ENCODE results near the gene SPAG8.

The SPAG8 gene

DNA sequence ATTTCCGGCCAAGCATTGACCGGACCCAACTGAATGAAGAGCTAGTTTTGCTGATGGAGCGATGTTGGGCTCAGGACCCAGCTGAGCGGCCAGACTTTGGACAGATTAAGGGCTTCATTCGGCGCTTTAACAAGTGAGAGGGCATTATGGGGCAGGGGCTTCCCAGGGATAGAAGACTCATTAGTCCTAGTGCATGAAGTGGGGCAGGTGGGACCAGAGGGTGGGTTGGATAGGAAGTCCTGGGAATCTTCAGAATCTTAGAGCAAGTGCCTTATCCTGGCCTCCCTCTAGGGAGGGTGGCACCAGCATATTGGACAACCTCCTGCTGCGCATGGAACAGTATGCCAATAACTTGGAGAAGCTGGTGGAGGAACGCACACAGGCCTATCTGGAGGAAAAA, 6.0 kb downstream of the SPAG8 start:
- DNase-seq = no peak

DNA sequence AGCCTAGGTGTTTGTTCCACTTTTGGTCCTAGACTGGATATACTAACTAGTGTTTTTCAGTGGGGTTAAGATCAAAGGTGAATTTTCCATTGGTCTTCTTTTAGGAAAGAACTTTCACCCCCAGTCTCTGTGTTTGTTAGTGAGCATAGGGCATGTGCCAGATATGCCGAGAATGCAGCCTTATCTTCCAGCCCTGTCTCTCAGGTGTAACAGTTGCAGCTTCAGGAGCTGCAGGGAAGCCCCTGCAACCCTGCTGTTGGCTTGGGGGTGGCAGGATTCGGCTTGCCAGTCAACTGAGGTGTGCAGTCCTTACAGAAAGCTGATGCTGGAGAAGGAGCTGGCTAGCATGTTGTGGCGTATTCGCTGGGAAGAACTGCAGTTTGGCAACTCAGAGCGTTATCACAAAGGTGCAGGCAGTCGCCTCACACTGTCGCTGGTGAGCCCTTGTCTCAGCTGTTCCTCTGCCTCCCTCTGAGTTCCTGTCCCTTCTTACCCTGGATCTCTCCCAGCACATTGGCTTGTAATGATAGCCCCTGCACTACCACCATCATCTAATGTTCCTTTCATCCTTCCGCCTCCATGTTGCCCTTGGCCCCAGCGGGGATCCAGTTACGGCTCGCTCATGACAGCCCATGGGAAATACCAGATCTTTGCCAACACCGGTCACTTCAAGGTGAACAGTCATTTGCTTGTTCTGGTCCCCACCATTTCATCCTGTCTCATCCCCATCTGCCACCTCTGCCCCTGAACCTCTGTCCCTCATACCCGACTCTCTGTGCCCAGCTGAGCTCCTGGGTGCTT, 10.5 kb downstream of the SPAG8 start:
- no peak for DNase-seq

DNA sequence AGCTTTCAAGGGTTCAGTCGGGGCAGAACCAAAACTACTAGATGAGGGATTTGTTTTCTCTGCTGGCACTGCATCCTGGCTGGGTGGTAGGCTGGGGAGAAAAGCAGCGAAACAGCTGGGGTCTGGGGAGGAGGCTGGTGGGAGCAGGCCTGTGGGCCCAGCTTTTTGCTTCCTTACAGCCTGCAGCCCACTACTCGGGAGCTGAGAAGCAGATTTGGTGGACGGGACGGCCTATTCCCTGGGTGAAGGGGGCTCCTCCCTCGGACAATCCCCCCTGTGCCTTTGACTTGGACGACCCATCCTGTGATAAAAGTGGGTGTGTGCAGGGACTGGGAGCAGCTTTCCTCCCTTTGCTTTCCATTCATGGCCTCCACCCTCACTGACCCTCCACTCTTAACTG, 11.5 kb downstream of the SPAG8 start:
- DNase-seq = no peak

DNA sequence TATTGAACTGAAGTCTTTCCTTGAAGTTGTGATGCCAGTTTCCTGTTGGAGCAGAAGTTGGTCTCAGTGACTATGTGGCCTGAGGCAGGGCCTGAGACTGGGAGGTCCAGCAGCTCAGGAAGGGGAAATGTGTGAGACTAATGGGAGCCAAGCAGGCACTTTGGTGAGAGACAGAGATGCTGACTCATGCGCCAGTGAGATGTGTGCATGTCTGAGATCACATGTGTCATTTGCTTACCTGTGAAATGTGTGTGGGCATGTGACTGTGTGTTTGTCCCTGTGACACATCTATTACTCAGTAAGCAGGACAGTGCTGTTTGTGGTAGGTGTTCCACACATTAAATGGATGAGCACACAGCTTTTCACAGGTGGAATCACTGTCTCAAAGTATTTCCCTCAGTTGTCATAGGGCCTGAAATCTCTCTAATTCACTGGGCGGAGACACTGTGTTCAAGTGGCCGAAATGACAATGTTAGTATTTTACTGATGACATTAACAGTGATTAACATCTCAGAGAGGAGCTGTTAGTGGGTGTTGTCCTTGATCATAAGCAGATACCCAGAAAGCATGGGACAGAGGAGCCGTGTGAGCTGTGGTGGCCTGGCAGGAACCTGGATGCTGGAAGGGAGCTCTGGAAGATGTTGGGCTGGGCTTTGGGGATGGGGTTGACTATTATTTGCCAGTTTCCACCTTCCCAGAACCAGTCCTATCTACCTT, 13.2 kb downstream of the SPAG8 start:
- DNase-seq = peak; percentile 34 to 56

DNA sequence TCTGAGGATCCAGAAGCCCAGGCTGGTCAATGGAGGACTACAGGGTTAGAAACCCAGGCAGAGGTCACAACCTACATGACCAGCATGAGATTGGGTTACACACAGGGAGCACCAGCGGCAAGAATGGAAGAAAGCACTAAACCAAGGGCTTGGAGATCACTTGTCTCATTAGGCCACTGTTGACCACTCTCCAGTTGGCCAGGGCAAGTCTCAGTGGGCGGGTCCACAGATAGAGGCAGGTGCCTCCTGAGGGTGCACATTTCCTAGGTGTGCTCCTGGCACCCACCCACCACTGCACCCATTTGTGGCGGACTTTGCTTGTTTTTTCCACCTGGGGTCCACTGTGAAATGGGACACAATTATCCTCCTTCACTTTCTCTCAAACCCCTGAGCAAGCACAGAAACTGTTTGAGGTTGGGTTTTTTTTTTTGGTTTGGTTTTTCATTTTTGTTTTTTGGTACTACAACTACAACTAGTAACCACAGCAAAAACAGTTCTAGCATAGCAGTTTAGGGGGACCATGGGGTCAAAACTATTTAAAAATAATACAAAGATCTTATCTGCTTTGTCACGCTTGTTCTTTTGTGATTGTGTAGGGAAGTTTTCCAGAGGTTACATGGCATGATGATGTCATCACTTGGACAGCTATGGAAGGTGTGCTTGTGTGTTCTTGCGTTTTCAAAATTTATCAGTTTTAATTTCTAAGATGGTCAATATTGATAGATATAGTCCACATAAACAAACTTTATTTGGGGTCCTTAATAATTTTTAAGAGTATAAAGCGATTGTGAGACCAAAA, 14.6 kb downstream of the SPAG8 start:
- no peak for DNase-seq

DNA sequence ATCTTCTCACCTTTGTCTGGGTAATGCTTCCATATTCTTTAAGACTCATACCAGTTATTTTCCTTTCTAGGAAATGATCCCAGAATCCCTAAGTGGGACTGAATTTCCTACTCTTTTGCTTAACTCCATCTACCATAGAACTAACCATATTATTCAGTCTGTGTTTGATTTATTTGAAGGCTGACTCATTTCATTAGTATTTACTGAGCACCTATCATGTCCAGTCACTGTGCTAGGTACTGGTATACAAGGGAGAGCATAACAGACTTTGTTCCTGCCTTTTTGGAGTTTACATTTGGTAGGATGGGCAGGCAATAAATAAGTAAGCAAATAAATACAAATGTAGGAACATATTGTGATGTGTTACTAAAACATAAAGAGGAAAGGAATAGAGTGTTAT, 16.4 kb downstream of the SPAG8 start:
- DNase-seq = no peak

DNA sequence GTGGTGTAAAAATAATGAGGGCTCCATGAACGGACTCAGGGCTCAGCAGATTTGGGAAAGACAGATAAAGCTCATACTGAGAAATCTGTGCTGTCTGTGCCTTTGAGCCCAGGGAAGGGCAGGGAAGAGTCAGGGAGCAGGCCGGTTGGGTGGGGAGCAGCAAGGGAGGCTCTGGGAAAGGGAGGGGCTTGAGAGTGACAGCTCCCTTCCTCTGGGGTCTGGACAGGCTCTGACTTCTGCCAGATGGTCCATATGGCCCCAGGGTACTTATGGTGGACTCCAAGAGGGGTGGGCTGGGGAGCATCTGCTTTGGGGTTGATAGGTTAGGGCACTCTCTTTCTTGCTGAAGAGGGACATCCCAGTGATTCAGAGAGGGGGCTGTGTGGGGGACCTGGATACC, 18.6 kb downstream of the SPAG8 start:
- no peak for DNase-seq

DNA sequence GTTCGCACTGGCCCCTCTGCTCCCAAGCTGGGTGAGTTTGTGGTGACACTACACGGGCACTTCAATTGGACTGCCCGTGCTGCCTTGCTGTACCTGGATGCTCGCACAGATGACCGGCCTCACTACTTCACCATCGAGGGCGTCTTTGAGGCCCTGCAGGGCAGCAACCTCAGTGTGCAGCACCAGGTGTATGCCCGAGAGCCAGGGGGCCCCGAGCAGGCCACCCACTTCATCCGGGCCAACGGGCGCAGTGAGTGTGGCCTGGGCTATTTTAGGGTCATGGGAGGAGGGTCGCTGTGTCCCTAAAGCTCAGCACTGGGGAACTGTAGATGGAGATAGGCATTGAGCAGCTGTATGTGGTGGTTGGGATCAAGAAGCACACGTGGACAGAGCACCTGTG, 19.2 kb downstream of the SPAG8 start:
- no peak for DNase-seq

DNA sequence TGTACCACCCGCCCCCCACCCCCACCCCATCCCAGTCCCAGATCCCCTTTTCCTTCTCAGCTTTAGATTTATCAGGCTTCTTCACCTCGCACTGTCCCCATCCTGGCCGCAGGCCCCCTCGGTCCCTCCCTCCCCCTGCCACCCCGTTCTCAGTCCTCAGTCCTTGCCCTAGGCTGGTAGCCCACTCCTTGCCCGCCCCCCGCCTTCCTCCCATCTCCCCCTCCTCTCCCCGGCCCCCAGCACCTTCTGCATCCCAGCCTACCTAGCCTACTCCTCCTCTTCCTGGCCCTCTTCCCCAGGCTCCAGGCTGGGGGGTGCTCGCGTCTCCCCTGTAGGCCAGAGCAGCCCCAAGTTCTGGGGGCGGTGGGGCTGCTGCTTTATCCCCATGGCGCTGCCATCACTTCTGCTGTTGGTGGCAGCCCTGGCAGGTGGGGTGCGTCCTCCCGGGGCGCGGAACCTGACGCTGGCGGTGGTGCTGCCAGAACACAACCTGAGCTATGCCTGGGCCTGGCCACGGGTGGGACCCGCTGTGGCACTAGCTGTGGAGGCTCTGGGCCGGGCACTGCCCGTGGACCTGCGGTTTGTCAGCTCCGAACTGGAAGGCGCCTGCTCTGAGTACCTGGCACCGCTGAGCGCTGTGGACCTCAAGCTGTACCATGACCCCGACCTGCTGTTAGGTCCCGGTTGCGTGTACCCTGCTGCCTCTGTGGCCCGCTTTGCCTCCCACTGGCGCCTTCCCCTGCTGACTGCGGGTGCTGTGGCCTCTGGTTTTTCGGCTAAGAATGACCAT, 19.8 kb downstream of the SPAG8 start:
- no peak for DNase-seq

DNA sequence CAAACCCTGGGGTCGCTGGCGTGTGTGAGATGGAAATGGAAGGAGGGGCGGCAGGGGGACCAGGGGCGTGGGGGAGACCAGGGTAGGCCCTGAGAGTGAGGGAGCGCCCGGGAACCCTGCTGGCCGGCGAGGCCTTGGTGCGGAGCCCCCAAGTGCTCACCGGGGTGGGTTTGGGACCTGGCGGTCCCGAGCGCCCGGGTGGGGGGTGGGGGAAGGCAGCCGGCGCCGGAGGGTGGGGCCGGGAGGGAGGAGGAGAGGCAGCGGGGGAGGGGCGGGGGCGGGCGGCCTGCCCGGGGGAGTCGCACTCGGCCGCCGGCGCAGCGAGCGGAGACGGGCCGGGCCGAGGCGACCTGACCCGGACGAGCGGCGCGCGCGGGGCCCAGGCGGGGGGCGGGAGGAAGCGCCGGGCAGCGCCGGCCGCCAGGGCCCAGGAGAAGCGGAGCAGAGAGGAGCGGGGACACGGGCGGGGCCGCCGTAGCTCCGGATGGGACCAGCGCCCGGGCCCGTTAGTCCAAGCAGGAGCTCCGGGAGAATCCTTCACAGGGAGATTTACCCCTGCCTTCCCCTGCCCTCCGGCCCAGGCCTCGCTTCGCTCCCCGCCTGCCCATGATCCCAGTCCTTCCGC, 20.7 kb downstream of the SPAG8 start, which contains the start of gene NPR2:
NPR2 (plus strand) TSS at position 295 of the 625 bp plus-strand sequence. CDS start 818 bp downstream, outside the sequence.
- no peak for DNase-seq

DNA sequence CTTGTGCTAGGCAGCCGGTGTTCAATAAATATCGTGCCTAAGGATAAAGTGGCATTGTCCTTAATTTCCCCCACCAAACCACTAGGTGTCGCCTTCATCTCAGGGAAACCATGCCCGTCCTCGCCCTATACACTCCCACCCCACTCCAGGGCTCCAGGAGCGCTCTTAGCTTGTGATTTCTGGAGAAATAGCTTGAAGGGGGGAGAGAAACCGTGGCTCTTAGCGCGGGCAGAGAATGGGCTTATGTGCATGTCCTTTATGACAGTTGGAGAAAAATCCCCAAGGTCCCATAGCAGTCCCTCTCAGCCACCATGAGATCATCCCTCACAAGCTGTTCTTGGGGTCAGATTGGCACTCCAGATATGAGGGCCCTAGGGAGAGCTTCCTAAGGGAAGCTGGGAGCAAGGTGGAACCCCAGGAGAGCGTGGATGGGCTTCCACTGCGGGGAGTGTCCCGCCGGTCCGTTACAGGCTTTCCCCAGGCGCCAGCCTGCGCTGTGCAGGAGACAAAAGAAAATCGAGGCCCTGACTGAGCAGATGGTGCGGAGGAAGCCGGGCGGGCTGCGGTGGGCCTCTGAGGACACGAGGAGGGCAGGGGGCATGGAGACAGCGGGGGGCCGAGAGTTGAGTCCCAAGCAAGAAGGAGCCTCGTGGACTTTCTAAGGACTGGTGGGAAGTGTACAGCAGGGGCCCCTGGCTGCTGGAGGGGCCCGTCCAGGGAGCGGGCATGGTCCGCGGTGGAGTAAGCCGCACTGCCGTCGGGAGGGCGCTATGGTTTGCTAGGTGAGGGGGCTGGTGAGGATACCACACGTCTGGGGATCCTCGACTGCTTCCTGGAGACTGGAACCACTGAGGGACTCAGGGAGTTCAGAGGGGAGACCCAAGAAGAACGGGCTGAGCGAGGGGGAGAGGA, 21.4 kb downstream of the SPAG8 start:
- peak; percentile 49 for DNase-seq

DNA sequence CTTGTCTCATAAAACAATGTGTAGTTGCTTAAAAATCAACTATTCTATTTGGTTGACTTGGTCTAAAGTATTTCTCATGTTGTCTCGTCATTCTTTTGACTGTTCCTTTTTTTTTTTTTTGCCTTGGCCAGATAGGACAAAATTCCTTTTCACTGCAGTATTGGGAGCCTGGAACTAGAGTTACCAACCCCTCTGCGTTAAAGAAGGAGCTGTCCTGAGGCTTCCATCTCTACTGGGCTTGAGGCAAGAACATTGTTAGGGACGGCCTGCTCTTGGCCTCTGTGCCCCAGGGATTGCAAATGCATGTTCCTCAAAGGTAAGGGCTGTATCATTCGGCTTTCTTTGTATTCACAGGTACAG, 22.1 kb downstream of the SPAG8 start:
- no peak for DNase-seq

DNA sequence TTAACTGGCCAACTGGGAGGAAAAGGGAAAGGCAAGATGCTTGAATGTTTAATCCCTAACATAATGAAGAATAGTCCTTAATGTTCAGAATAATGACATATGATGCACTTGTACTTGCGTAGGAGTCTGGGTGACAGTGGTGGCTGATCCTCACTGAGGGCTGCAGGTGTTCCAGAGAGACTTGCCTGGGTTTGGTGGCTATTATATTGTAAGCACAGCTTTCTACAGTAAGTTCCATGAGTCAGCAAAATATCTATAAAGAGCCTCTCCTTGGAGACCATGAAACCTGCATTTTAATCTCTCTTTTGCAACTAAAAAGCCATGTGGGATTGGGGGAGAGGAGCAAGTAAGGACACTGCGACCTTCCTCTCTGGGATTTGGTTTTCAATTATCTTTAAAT, 22.5 kb downstream of the SPAG8 start:
- no peak for DNase-seq

DNA sequence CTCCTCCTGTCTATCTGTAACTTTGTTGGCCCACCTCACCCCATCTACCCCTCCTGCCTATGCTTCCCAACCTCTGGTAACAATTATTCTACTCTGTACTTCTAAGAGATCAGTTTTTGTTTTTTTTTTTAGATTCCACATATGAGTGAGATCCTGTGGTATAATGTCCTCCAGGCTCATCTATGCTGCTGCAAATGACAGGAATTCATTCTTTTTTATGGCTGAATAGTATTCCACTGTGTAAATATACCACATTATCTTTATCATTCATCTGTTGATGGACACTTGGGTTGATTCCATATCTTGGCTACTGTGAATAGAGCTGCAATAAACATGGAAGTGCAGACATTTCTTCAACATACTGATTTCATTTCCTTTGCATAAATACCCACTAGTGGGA, 28.6 kb downstream of the SPAG8 start:
- no peak for DNase-seq

DNA sequence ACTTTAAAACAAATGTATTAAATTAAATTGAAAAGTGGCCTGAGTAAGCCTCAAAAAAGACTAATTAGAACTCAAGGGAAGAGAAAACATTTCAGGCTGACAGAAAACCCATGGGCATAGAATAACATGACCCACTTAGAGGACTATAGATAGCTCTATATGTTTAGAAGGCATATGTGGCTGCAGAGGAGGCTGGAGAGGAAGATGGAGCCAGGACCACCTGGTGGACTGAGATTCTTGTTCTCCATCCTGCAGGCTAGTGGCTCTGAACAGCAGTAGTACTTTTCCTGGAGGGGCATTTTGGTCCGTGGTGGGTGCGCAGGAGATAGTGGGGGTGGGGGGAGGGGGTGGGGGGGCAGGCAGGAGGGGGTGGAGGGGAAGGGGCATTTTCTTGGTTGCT, 31.0 kb downstream of the SPAG8 start:
- no peak for DNase-seq

DNA sequence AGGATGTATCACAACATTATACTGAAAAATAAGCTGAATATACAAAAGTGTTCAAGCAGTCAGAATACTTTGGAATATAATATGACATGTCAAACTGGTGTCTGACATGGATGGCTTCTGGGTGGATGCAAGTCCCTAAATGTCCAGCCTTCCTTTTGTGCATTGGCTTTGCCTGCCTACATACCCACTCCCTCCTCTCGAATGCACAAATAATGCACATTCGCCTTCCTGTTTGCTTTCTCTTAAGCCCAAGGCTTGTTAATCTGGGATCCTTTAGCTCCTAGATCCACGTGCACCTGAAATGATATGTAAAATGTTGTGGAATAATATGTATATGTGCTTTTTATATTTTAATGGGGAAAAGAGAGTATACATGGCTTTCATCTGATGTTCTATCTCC, 33.6 kb downstream of the SPAG8 start:
- no peak for DNase-seq

DNA sequence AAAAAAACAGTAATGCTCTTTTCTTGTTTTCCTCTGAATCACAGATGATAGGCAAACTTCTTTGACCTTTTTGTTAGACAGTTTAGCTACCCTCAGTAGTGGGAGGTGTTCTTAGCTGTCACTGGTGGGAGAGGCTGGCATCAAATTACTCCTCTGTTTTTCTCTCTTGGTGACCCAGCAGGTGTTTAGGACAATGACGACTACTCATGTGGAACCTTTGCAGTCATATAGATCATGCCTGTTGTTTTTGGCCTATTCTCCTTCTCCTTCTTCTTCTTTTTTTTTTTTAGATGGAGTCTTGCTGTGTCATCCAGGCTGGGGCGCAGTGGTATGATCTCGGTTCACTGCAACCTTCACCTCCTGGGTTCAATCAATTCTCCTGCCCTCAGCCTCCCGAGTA, 36.0 kb downstream of the SPAG8 start:
- DNase-seq = no peak

DNA sequence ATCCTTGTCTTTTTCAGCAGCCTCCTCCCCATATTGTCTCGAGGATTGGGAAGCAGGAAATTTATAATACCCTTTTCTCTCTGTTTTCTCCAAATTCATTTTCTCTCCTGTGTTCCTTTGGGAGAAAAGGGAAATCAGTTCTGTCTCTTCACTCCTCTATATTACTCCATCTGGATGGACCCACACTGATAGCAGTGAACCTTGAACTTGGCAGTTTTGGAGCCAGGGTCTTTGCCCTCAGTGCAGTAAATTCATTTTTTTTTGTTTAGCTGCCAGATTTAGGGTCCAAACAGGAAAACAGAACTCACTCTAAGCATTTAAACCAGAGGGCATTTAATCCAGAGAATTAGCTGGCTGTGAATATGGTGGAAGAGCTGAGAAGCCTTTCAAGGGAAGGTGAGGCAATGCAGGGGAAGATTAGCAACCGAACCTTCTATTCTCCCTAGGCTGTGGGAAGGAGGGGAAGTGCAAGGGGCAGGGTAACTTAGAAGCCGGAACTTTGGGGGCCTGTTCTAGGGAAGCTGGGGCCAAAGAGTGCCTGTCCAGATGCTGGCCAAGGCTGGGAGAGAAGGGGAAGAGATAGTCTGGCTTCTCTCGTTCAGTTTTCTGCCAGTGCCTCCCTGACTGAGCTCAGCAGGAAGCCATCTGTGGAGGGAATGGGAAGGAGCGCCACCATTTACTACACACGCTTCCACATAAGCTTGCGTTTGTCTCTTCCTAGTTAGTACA, 37.0 kb downstream of the SPAG8 start:
- DNase-seq = no peak

DNA sequence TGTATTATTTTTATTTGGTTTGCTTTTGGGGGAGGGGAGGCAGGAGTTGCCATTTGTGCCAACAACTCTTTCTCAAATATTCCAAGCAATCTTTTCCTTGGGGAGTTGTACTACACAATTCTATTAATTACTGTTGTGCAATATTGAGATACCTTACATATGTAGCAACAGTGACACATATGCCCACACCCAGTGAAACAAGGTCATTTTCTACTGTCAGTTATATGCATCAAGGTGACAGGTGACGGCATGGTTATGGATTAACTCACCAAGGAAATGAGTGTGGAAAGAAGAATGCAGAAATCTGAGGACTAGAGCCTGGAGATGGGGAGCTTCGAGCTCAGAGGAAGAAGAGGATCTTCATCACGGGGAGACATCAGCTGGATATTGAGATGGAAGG, 40.1 kb downstream of the SPAG8 start:
- DNase-seq = no peak

DNA sequence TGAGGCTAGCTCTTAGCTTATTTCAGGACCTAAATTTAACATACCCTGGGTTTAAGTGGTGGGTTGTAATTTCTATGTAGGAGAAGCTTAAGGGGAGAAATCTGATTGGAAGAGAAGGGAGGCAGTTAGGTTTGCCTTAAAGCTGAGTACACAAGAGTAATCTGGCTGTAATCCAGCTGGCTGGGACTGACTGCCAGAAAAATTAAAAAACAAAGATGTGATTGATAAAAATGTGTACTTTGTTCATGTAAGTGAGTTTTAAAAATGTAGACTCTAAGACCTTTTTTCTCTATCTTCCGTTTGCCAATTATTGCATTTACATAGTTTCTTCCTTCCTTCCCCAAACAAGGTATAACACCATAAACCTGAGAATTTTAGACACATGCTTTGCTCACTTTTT, 40.5 kb downstream of the SPAG8 start:
- no peak for DNase-seq

DNA sequence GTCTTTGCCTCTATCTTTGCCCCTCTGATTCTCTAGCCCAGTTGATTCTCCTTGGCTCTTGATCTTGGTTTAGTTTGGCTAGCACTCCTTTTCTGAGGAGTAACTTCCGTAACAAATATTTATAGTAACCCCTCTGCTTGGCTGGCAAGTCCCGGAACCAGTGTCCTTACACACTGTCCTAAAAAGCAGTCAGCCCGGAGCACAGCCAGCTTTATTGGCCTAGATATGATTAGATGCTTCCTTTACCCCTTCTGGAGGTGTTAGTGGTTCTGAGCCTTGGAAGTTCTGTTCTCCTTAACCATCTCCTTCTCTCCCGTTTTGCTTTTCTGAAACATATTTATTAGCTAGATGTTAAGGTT, 41.0 kb downstream of the SPAG8 start:
- no peak for DNase-seq
